ENCODE data around the gene CPLANE2.
A peak's percentile ranks its signal among the peaks of the same experiment; 100 is the strongest.
"Not testable (repeated sequence)": the region's sequence is repeated elsewhere in the genome, so short reads cannot be mapped to it uniquely, and the experiment has no call there.

Gene CPLANE2

GRCh38 chr1:16229976-16230740 is 6.8 kb downstream of the CPLANE2 start:
- no peak for DNase-seq

GRCh38 chr1:16226490-16227179 is 10.3 kb downstream of the CPLANE2 start:
- no peak for DNase-seq

GRCh38 chr1:16226129-16226489 is 10.9 kb downstream of the CPLANE2 start:
- no peak for DNase-seq

GRCh38 chr1:16224472-16224871 is 12.5 kb downstream of the CPLANE2 start:
- DNase-seq = no peak

GRCh38 chr1:16222716-16223115 is 14.3 kb downstream of the CPLANE2 start:
- DNase-seq = not testable (repeated sequence)

GRCh38 chr1:16221499-16221898 is 15.5 kb downstream of the CPLANE2 start:
- DNase-seq = no peak

GRCh38 chr1:16219968-16220500 is 16.9 kb downstream of the CPLANE2 start:
- no peak for DNase-seq

- DNase-seq = no peak
Observed at GRCh38 chr1:16218674-16219071, 18.3 kb downstream of the CPLANE2 start.

GRCh38 chr1:16218014-16218673 is 18.8 kb downstream of the CPLANE2 start:
- no peak for DNase-seq

- DNase-seq = peak; percentile 97
Observed at GRCh38 chr1:16217061-16217785, 19.8 kb downstream of the CPLANE2 start.

- DNase-seq = peak; percentile 91
Observed at GRCh38 chr1:16215882-16216753, 20.9 kb downstream of the CPLANE2 start.

- not testable (repeated sequence) for DNase-seq
Observed at GRCh38 chr1:16215240-16215639, 21.7 kb downstream of the CPLANE2 start.

GRCh38 chr1:16213544-16213943 is 23.4 kb downstream of the CPLANE2 start:
- not testable (repeated sequence) for DNase-seq

GRCh38 chr1:16213013-16213412 is 24.0 kb downstream of the CPLANE2 start:
- no peak for DNase-seq

- no peak for DNase-seq
Observed at GRCh38 chr1:16212251-16212961, 24.6 kb downstream of the CPLANE2 start, which contains the start of gene ARHGEF19. ARHGEF19 (minus strand) TSS chr1:16212652; CDS start chr1:16209054, 3,598 bp downstream.

GRCh38 chr1:16211824-16212223 is 25.2 kb downstream of the CPLANE2 start:
- DNase-seq = no peak

- no peak for DNase-seq
Observed at GRCh38 chr1:16210581-16210980, 26.4 kb downstream of the CPLANE2 start.

GRCh38 chr1:16209847-16210407 is 27.1 kb downstream of the CPLANE2 start:
- DNase-seq = peak; percentile 71

GRCh38 chr1:16209132-16209846 is 27.7 kb downstream of the CPLANE2 start:
- no peak for DNase-seq

All from right hindlimb (tissue), 1 donor.